H9 (cell line): ENCODE data around the gene SAV1. TPM values are rescaled to one million over a fixed set of nuclear protein-coding genes. Genes with fewer than 3 reads are reported as not detected.

Experiments
- DNase-seq: peaks from one replicate; pipeline ENCODE4 v3.0.0-alpha.2; 2017
- H2AFZ ChIP-seq: one replicate; pipeline ENCODE4 v1.6.1; 2013; ENCODE audit warnings: mild to moderate bottlenecking, low read length, control low read depth, moderate library complexity
- H2AK5ac ChIP-seq: 2 replicates; pipeline ENCODE4 v1.6.1; 2013; ENCODE audit warnings: low read length, control low read depth, mixed read lengths; ENCODE audit not compliant: insufficient read length
- H2BK120ac ChIP-seq: one replicate; pipeline ENCODE4 v1.6.1; 2013; ENCODE audit warnings: low read depth, mild to moderate bottlenecking, low read length, control low read depth, inconsistent platforms; ENCODE audit not compliant: poor library complexity, severe bottlenecking
- H2BK12ac ChIP-seq: 2 replicates; pipeline ENCODE4 v1.6.1; 2013; ENCODE audit warnings: low read length, control low read depth, mixed read lengths, low read depth; ENCODE audit not compliant: insufficient read length
- H2BK15ac ChIP-seq: 2 replicates; pipeline ENCODE4 v1.6.1; 2013; ENCODE audit warnings: low read depth, low read length, control low read depth
- H2BK20ac ChIP-seq: one replicate; pipeline ENCODE4 v1.6.1; 2013; ENCODE audit warnings: low read depth, mild to moderate bottlenecking, low read length, control low read depth, inconsistent platforms; ENCODE audit not compliant: poor library complexity, severe bottlenecking
- H2BK5ac ChIP-seq: 2 replicates; pipeline ENCODE4 v1.6.1; 2013; ENCODE audit warnings: low read length, control low read depth, mixed read lengths; ENCODE audit not compliant: insufficient read length
- H3K14ac ChIP-seq: 2 replicates; pipeline ENCODE4 v1.6.1; 2013; ENCODE audit warnings: low read length, control low read depth; ENCODE audit not compliant: insufficient read depth
- H3K18ac ChIP-seq: 2 replicates; pipeline ENCODE4 v1.6.1; 2013; ENCODE audit warnings: low read depth, mild to moderate bottlenecking, mixed read lengths, low read length, control low read depth; ENCODE audit not compliant: insufficient read length
- H3K23ac ChIP-seq: 2 replicates; pipeline ENCODE4 v1.6.1; 2013; ENCODE audit warnings: low read length, control low read depth, mixed read lengths, low read depth; ENCODE audit not compliant: insufficient read length
- H3K23me2 ChIP-seq: 2 replicates; pipeline ENCODE4 v1.6.1; 2013; ENCODE audit warnings: low read depth, mild to moderate bottlenecking, mixed read lengths, low read length, control low read depth; ENCODE audit not compliant: insufficient read length, poor library complexity, severe bottlenecking
- H3K27ac ChIP-seq: 2 replicates; pipeline ENCODE4 v1.5.1; 2013; ENCODE audit warnings: low read length, control low read depth, mixed read lengths, low read depth; ENCODE audit not compliant: insufficient read length
- H3K27me3 ChIP-seq: 2 replicates; pipeline ENCODE4 v1.6.1; 2013; ENCODE audit warnings: low read length, control low read depth, inconsistent platforms; ENCODE audit not compliant: insufficient read depth
- H3K4ac ChIP-seq: 2 replicates; pipeline ENCODE4 v1.6.1; 2013; ENCODE audit warnings: low read depth, mild to moderate bottlenecking, control low read depth, inconsistent platforms, low read length, moderate library complexity
- H3K4me1 ChIP-seq: 2 replicates; pipeline ENCODE4 v1.6.1; 2013; ENCODE audit warnings: low read length, control low read depth, inconsistent platforms; ENCODE audit not compliant: insufficient read depth
- H3K4me2 ChIP-seq: 2 replicates; pipeline ENCODE4 v1.6.1; 2013; ENCODE audit warnings: low read length, control low read depth, mixed read lengths; ENCODE audit not compliant: insufficient read length, insufficient read depth
- H3K56ac ChIP-seq: 2 replicates; pipeline ENCODE4 v1.6.1; 2013; ENCODE audit warnings: low read depth, mild to moderate bottlenecking, mixed read lengths, low read length, control low read depth; ENCODE audit not compliant: insufficient read length
- H3K79me1 ChIP-seq: 2 replicates; pipeline ENCODE4 v1.6.1; 2013; ENCODE audit warnings: low read depth, mild to moderate bottlenecking, moderate library complexity, low read length, control low read depth, inconsistent platforms; ENCODE audit not compliant: insufficient read depth, poor library complexity, severe bottlenecking
- H3K79me2 ChIP-seq: 2 replicates; pipeline ENCODE4 v1.6.1; 2013; ENCODE audit warnings: low read length, control low read depth, inconsistent platforms; ENCODE audit not compliant: insufficient read depth
- H3K9ac ChIP-seq: 2 replicates; pipeline ENCODE4 v1.6.1; 2013; ENCODE audit warnings: low read length, control low read depth, mixed read lengths; ENCODE audit not compliant: insufficient read length; ENCODE audit errors: extremely low read depth
- H3K9me3 ChIP-seq: one replicate; pipeline ENCODE4 v1.6.1; 2013; ENCODE audit warnings: low read depth, low read length, inconsistent platforms; ENCODE audit not compliant: control insufficient read depth
- H3T11ph ChIP-seq: one replicate; pipeline ENCODE4 v1.6.1; 2013; ENCODE audit warnings: mild to moderate bottlenecking, low read length, control low read depth, inconsistent platforms
- H4K20me1 ChIP-seq: one replicate; pipeline ENCODE4 v1.6.1; 2013; ENCODE audit not compliant: control insufficient read depth, insufficient read length, insufficient read depth
- H4K5ac ChIP-seq: 2 replicates; pipeline ENCODE4 v1.6.1; 2013; ENCODE audit warnings: low read depth, mild to moderate bottlenecking, mixed read lengths, low read length, control low read depth; ENCODE audit not compliant: insufficient read length
- H4K8ac ChIP-seq: replicated peaks from 2 replicates; pipeline ENCODE4 v1.6.1; 2013; ENCODE audit warnings: low read length, control low read depth, mixed read lengths, low read depth; ENCODE audit not compliant: insufficient read length
- H4K91ac ChIP-seq: 2 replicates; pipeline ENCODE4 v1.6.1; 2013; ENCODE audit warnings: low read depth, mild to moderate bottlenecking, moderate library complexity, mixed read lengths, low read length, control low read depth; ENCODE audit not compliant: insufficient read length
- H3K27ac Mint-ChIP-seq, 3 experiments: 2 replicates in 2 of 3; 3 replicates in 1 of 3; pipeline ENCODE4 v1.8.0; 2020 to 2021; ENCODE audit warnings: mixed read lengths in 3 of 3, mild to moderate bottlenecking in 1 of 3, moderate library complexity in 1 of 3
- H3K27me3 Mint-ChIP-seq: 2 replicates; pipeline ENCODE4 v1.8.0; 2021; ENCODE audit warnings: low read depth, mild to moderate bottlenecking, moderate library complexity, mixed read lengths
- H3K36me3 Mint-ChIP-seq, 3 experiments: 2 replicates in 2 of 3; 3 replicates in 1 of 3; pipeline ENCODE4 v1.8.0; 2020 to 2021; ENCODE audit warnings: low read depth in 3 of 3, mixed read lengths in 3 of 3; ENCODE audit not compliant: insufficient read depth in 1 of 3
- H3K4me1 Mint-ChIP-seq, 2 experiments: 2 replicates each; pipeline ENCODE4 v1.8.0; 2020; ENCODE audit warnings: mixed read lengths in 2 of 2
- H3K4me3 Mint-ChIP-seq, 2 experiments: 2 replicates in 1 of 2; 3 replicates in 1 of 2; pipeline ENCODE4 v1.8.0; 2020 to 2021; ENCODE audit warnings: mild to moderate bottlenecking in 2 of 2, mixed read lengths in 2 of 2, moderate library complexity in 1 of 2
- H3K9me3 Mint-ChIP-seq, 2 experiments: 2 replicates in 1 of 2; 3 replicates in 1 of 2; pipeline ENCODE4 v1.8.0; 2020; ENCODE audit warnings: mild to moderate bottlenecking in 2 of 2, mixed read lengths in 2 of 2, moderate library complexity in 1 of 2
- WGBS: extraction: QIAGEN DNeasy Blood & Tissue Kit; methylation state at CpG from one replicate; pipeline ENCODE4 v1.1.7; 2013; ENCODE audit warnings: missing lambda C conversion rate, low lambda C conversion rate, mixed read lengths; ENCODE audit not compliant: insufficient read length; ENCODE audit errors: extremely low coverage; 5-methylcytosine and 5-hydroxymethylcytosine counted together
- total RNA-seq: library from RNA; stranded (reverse); gene quantifications from 2 replicates; pipeline ENCODE4 v1.2.1, GENCODE V29; 2021
- TF ChIP-seq, protein P1 (sequence below): fragments of 200-600 bp; sonication (generic); conservative IDR thresholded peaks from 3 replicates; pipeline ENCODE4 v1.8.0; 2021; ENCODE audit warnings: antibody characterized with exemption, mild to moderate bottlenecking

Gene SAV1
- total RNA-seq, 1 experiment from 2014 or later = 57.3 TPM

DNA sequence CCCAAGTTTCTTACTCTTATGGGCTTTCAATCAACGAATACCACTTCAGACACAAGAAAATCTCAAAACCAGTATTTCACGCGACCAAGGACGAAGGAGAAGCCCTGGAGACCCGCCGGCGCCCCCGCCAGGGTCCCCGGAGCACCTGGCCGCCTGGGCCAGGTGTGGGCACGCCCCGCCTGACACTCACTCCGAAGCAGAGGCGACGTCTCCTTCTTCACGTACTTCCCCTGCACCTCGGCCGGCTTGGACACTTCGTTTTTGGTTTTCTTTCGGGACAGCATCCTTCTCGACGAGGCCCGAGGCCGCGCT lies 466 bp downstream of the SAV1 start:
- peak overlapping the region; percentile 96 to 98 (median 97) for H3K27ac Mint-ChIP-seq
- Histone ChIP-seq H3K14ac (peak overlapping the region; percentile 97), H2AK5ac (no peak overlapping the region), H3K18ac (no peak overlapping the region), H3K4me2 (peak overlapping the region; percentile 77), H2BK5ac (no peak overlapping the region), H4K5ac (no peak overlapping the region), H2BK12ac (no peak overlapping the region), H4K20me1 (no peaks in the 10 kb centered on the region), H3K9me3 (no peaks in the 10 kb centered on the region), H2BK15ac (no peak overlapping the region), H3K4ac (no peak overlapping the region), H3K79me1 (no peaks in the 10 kb centered on the region), H2AFZ (no peak overlapping the region), H3K9ac (peak overlapping the region; percentile 48), H2BK20ac (no peak overlapping the region), H3K56ac (no peak overlapping the region), H2BK120ac (no peak overlapping the region), H3K4me1 (peaks cover 9% of the 10 kb centered on the region), H3K27ac (peak overlapping the region; percentile 91), H3K23me2 (no peaks in the 10 kb centered on the region), H3T11ph (no peak overlapping the region), H4K91ac (no peak overlapping the region), H3K27me3 (no peaks in the 10 kb centered on the region), H3K23ac (no peak overlapping the region), H3K79me2 (peaks cover 12% of the 10 kb centered on the region; the same call in 1 of the 2 replicates), H4K8ac (no peak overlapping the region)
- no peaks in the 10 kb centered on the region; a peak in 1 of 5 replicates for H3K9me3 Mint-ChIP-seq
- TF ChIP-seq, protein P1, sequence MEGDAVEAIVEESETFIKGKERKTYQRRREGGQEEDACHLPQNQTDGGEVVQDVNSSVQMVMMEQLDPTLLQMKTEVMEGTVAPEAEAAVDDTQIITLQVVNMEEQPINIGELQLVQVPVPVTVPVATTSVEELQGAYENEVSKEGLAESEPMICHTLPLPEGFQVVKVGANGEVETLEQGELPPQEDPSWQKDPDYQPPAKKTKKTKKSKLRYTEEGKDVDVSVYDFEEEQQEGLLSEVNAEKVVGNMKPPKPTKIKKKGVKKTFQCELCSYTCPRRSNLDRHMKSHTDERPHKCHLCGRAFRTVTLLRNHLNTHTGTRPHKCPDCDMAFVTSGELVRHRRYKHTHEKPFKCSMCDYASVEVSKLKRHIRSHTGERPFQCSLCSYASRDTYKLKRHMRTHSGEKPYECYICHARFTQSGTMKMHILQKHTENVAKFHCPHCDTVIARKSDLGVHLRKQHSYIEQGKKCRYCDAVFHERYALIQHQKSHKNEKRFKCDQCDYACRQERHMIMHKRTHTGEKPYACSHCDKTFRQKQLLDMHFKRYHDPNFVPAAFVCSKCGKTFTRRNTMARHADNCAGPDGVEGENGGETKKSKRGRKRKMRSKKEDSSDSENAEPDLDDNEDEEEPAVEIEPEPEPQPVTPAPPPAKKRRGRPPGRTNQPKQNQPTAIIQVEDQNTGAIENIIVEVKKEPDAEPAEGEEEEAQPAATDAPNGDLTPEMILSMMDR = peak; percentile 25; the same call in 1 of the 3 replicates
- H3K27me3 Mint-ChIP-seq = no peaks in the 10 kb centered on the region
- peaks cover 20 to 21% (median 20%) of the 10 kb centered on the region in 3 experiments for H3K36me3 Mint-ChIP-seq
- no CpG with 5 or more reads among the region's 25 CpGs for WGBS
- peak; percentile 58 for DNase-seq
- H3K4me1 Mint-ChIP-seq = peaks cover 12 to 21% of the 10 kb centered on the region in 2 experiments
- H3K4me3 Mint-ChIP-seq = no peak overlapping the region; a peak in 1 of 5 replicates
